HG03521 (cell line): ENCODE data around the gene SMIM10.
"Not testable (repeated sequence)": the region's sequence is repeated elsewhere in the genome, so short reads cannot be mapped to it uniquely, and the experiment has no call there.

Experiments used
- ATAC-seq: cut with Tn5 transposase; IDR thresholded peaks from one replicate; pipeline ENCODE4 v1.9.1; 2021; ENCODE audit warnings: mild to moderate bottlenecking, moderate library complexity; ENCODE audit not compliant: unreplicated experiment

Gene SMIM10

DNA sequence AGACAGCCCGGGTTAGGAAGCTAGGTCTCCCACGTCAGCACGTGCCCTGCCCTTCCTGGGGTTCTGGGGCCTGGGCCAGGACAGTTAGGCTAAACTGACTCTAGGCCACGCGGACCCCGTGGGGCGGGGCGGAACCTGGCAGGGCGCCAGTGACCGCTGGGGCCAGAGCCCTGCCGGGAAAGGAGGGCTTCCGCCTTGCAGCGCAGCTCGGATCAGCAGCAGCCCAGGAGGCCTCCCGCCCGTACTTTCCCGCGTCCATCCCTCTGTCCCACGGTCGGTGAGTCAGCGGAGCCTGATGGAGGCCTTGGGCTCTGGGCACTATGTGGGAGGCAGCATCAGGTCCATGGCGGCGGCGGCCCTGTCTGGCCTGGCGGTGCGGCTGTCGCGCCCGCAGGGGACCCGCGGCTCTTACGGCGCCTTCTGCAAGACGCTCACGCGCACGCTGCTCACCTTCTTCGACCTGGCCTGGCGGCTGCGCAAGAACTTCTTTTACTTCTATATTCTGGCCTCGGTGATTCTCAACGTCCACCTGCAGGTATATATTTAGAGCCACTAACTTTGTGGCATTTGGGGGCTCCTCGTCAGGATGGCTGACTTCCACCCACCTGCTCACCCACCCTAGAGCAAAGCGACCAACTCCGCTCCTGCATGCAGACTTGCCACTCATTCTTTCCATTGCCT, at the start of gene SMIM10:
SMIM10 (plus strand) TSS at position 191 of the 681 bp plus-strand sequence; CDS start at position 296, 105 bp downstream.
- ATAC-seq: peak; percentile 48

DNA sequence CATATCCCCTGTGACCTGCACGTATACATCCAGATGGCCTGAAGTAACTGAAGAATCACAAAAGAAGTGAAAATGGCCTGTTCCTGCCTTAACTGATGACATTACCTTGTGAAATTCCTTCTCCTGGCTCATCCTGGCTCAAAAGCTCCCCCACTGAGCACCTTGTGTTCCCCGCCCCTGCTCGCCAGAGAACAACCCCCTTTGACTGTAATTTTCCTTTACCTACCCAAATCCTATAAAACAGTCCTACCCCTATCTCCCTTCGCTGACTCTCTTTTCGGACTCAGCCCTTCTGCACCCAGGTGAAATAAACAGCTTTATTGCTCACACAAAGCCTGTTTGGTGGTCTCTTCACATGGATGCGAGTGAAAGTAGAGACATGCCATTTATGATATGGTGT, 44.4 kb upstream of the SMIM10 start:
- not testable (repeated sequence) for ATAC-seq

DNA sequence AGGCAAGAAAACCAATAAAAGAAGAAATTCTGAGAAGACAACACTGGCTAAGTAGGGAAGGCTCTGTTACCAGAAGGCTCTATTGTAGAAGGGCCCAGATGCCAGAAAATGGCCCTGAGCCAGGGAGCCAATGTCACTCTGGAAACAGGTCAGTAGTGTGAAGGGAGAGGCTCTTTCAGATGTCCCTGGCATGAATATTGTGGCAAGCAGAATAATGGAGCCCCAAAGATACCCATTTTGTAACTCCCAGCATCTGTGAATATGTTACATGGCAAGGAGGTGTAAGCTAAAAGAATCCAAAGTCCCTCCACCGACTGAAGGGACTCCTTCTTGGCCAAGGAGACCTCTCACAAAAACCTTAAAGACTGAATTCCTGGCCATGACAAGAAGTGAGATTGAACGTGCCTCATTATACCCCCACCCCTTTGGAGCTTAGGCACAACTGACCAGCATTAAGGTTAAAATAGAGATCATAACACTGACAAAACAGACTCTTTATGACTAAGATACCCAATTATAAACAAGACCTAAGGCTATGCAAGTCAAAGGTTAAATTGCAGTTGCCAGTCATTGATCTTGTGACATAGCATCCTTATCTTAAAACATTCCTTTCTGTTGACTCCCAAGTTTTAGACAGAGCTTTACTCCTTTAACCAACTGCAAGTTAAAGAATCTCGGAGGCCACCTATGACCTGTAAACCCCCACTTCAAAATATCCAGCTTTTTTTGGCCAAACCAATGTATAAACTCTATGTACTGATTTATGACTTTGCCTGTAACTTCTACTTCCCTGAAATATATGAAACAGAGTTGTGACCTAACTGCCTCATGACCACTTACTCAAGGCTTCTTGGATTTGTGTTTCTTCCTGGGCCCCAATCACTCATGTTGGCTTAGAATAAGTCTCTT, 42.2 kb upstream of the SMIM10 start:
- no peak for ATAC-seq

DNA sequence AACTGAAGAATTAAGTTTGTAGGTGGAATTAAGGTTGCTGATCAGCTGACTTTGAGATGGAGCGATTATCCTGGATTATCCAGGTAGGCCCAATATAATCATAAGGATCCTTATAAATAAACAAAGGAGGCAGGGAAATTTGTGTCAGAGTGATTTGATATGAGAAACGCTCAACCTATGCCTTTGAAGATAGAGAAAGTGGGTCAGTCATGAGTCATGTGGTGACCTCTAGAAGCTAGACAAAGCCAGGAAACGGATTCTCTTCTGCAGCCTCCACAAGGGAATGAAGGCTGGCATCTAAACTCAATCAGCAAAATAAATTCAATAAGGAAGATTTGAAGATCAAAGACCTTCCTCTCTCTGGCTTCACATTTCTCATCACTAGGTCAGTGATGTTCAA, 41.5 kb upstream of the SMIM10 start:
- ATAC-seq: no peak

DNA sequence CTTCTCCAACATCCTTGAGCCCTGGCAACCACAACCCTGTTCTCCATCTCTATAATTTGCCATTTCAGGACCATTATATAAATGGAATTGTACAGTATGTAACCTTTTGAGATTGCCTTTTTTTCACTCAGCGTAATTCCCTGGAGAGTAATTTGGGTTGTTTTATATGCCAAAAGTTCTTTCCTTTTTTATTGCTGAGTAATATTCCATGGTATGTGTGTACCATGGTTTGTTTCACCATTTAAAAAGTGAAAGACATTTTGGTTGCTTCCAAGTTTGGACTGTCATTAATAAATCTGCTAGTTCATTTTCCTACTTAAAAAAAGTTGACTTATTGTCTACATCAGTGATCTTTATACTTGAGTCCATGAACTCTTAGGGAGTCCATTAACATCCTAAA, 33.0 kb upstream of the SMIM10 start:
- no peak for ATAC-seq

DNA sequence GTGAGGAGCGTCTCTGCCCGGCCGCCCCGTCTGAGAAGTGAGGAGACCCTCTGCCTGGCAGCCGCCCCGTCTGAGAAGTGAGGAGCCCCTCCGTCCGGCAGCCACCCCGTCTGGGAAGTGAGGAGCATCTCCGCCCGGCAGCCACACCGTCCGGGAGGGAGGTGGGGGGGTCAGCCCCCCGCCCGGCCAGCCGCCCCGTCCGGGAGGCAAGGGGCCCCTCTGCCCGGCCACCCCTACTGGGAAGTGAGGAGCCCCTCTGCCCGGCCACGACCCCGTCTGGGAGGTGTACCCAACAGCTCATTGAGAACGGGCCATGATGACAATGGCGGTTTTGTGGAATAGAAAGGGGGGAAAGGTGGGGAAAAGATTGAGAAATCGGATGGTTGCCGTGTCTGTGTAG, 30.4 kb upstream of the SMIM10 start:
- ATAC-seq: not testable (repeated sequence)

DNA sequence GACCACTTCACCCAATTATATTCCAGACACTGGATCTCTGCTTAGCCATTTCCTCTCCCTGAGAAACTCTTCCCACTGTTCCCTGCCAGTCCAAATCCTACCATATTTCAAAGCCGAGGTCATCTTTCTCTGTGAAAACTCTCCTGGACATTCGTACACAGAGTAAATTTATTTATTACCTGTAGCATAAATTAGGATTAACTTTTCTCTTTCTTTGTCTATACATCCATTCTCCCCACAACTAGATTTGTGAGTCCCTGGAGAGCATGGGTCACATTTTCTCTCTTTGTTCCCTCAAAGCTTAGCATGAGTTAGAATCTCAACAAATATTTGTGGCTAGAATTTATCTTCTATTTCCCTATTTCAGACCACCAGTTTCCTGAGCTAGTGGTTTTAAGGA, 27.8 kb upstream of the SMIM10 start:
- no peak for ATAC-seq

DNA sequence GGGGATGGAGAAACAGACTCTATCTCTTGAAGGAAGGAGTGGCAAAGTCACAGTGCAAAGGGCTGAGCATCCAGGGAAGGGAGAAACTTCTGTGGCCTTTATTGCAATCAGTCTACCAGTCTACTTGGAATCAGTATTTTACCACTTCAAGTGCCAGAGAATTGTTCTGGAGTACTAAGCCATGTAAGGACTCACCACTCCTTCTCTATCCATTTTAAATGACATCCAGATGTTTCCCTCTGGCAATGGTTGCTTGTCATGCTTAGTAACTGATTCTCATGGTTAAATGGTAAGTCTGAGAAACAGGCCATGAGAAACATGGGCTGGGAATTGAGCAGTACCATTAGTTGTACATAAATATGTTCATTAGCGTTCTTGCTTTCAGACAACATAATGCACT, 21.1 kb upstream of the SMIM10 start:
- no peak for ATAC-seq

DNA sequence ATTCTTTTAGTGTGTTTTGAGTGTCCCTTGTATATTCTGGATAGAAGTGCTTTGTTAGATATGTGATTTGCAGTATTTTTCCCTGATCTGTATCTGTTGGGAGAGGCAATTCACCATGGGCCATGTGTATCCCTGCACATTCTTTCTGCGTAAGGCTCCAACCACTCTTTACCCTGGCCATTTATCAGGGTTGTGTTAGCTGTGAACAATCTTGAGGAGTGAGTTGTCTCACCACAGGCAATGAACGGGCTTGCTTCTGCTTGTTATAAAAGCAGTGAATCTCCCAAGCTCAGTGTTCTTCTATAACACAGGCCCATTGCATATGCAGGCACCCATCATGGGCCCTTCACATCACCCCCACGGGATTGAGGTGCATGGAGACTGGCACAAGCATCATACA, 18.9 kb upstream of the SMIM10 start:
- no peak for ATAC-seq

DNA sequence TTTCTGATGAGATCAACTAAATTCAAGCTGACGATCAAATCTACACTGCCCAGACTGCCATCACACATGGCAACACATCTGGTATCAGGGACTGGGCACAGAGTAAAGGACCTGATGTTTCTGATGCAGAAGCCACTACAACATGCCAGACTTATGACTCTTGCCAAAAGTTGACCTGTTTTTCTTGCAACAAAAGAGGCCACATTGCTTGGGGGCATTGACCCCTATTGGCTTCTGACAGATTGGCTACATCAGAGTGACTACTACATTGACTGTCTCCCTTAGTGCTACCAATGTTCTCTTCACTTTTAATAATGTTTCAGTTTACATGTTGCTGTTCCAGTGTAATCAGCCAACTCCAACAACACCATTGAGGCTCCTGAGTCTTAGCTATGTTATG, 15.3 kb upstream of the SMIM10 start:
- no peak for ATAC-seq

DNA sequence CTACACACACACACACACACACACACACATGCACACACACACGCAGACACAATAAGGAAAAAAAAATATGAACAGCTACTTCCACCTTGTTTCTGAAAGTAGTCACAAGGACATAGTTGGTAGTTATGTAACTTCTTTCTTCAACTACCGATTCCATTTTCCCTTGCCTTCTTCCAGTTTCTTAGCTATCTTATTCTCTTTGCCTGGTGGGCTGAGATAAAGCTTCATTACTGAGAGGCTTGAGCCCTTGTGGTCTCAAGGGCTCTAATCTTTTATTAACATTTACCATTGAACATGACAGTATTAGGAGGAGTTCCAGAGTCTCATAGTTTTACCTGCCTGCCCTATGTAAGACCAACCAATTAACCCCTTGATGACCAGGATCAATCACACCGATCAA, 8.9 kb upstream of the SMIM10 start:
- ATAC-seq: no peak

DNA sequence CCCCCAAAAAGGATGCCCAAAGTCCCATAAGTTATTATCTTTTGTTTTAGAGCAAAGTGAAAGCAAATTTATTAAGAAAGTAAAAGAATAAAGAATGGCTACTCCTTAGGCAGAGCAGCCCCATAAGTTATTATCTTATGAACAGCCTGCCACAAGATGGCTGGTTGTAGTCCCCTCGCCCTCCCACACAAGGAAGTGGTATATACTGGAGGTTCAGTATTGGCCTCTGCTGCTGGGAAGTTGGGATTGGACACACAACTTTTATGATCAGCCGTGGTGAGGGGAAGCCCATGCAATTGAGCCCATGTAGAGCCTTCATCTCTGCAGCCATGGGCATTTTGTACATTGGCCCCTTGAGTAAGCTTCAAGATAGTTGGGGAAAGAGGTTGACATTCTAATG, 8.0 kb upstream of the SMIM10 start:
- ATAC-seq: no peak

DNA sequence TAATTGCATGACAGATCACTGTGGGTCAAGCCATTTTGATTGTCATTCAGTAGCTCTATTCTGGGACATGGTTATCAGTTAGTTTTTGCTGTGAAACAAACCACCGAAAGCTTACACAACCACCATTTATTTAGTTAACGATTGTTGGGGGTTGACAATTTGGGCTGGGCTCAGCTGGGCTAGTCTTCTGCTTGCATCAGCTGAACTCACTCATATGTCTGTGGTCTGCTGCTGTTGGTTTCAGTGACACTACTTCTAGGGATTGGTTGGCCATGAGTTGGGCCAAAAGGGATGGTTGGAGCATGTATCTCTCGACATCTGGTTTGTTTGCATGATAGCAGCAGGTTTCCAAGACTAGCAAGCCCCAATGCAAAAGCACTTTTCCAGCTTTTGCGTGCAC, 5.3 kb upstream of the SMIM10 start:
- ATAC-seq: no peak

DNA sequence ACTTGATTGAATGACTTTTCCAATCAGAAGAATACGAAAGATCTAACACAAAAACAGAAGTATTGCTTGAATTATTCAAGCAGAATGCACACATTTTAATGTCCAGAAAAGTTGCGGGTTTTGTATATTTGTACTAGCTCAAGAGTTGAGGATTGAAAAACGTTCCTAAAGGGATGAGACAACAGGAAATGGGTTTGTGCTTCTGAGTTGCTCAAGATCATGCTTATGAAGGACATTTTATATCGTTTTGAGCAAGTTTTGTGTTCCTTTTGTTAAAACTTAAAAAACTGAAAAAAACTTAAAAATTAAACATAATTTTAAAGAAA, 353 bp upstream of the SMIM10 start:
- ATAC-seq: no peak

DNA sequence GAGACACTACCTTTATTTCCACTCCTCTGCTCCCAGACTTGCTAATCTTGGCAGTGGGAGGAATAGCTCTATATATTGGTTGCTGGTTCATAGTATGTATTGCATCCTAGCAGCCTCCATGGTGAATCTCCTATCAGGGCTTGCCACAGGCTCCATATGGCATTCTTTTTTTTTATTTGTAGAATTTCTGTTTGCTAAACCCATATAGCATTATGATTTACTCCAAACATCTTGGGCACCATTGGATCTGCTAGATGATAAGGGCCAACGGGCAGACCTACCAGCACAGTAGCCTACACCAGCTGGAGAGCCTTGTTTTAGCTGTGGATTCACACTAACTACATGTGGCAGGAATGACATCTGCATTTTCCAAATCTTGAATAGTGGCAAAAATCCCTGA, 6.9 kb downstream of the SMIM10 start:
- ATAC-seq: no peak

DNA sequence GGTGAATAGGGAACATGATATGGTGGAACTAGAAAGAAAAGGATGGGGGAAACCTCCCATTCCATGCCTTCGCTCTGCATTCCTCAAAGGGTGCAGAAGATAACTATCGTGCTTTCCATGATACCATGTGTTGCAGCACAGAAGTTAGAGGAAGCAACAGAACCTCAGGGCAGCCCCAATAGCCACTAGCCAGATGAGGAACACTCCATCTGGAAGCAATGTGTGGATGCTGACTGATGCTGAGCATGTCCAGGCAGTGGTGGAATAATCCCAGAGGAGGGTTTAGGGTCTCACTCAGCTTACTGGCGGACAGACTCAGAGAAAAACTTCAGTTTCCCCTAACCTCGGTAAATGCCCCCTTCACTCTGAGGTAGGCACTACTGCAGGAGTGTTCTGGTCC, 7.5 kb downstream of the SMIM10 start:
- no peak for ATAC-seq

DNA sequence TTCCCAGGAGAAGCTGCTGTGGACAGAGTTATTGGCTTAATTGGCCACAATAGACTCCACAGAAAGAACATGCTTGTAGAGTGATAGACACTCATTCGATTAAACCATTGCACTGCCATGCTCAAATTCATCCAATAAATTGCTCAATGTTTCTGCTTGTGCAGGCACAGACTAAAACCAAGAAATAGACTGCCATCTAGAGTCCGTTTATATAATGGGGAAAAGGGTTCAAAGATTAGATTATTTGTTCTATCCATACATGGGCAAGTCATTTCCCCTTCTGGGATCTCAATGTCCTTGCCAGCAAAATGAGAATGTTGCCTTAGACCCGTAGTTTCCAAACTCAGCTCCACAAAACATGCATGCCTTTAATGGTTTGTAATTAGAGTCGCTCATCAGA, 8.7 kb downstream of the SMIM10 start:
- ATAC-seq: no peak

DNA sequence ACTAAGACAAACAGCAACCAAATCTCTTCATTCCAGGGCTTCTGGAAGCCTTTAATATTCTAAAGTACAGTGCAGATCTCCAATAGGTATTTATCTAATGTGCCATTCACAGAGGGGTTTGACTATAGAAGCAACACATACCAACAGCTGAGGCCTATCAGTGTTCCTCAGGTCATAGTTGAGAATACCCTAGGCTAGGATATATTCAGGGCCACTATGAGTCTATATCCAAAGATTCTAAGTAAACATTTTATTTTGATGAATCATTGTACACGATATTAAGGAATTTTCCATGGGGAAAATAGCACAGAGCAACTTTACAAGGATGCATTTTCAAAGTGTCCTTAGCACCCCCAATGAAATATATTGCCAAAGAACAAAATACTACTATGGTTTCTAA, 9.7 kb downstream of the SMIM10 start:
- ATAC-seq: no peak

DNA sequence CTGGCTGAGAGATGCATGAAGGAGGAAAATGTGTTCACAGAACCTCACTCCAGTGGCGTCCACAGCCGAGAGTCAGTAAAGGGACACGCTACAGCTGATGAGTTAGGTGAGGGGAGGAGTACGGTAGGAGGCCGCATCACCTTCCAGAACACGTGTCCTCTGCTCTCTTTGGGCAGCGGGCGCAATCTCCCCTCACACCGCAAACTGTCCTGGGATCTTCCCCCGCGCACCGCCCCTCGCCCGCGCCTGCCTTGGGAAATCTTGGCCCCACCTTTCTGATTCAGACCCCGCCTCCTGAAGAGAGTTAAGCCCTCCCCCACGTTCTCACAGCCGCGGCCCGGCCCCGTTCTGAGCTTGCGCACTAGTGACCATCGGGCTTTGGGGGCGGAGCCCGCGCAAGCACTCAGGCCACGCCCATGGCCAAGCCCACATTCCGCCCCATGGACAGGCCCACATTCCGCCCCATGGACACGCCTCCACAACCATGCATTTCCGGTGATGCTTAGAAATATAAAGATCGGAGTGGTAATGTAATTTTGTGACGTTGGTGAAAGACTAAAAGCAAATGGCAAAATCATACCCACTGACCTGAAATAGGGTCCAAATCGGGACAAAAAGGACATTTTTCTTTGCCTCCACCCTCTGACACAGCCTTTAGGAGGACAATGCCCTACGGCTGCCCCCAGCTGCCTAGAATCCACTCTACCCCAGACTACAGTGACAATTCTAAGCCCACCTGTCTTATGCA, 13.3 kb downstream of the SMIM10 start:
- peak; percentile 91 for ATAC-seq

DNA sequence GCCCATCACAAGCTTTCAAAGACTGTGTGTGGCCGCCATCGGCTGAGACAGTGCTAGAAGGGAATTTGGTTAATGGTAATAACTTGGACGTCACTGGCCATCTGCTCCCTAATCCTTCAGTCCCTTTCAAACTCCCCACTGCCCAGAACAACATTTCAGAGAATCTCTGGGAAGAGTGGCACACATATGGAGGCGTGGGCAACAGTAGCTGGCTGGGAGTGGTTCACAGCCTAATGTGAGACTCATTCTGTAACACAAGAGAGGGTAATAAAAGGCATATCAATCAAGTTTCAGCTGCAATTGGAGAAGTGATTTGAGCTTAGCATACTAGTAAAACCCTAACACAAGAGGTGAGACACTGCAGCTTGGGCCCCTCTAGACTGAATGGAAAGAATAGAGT, 15.4 kb downstream of the SMIM10 start:
- no peak for ATAC-seq

DNA sequence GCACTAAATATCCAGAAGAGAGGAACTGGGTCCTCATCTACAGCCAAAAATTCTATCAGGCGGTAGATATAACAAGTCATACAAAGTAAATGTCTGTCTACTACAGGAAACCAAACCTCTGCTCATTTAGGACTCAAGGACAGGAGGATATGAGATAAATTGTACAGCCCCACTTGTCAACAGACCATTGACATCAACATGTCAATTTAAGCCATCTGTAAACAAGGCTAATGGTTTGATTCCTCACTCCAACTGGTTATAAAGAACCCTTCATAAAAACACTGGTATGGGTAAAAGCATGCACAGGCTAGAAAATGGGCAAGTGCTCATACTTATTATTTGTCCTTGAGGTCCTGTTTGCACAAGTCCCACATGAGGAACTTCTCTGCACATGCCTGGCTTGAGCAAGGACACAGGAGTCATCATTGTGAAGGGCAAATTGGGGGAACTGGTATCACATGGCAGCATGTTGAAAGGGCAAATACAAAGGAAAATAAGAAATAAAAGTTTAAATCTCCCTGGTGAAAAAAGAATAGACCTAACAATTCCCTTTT, 18.3 kb downstream of the SMIM10 start:
- no peak for ATAC-seq
